Loucy (cell line): Measurements from ENCODE around the gene MACROD1.

ENCODE experiments used
- H2AFZ ChIP-seq: fragments of 200-600 bp; sonication (generic); 2 replicates; pipeline ENCODE4 v1.6.0; 2016; ENCODE audit warnings: antibody characterized with exemption, mild to moderate bottlenecking, low read length, moderate library complexity
- H3F3A ChIP-seq: fragments of 200-600 bp; 2 replicates; pipeline ENCODE4 v1.6.0; 2016; ENCODE audit warnings: antibody characterized with exemption, low read depth, mild to moderate bottlenecking
- H3K27me3 ChIP-seq: fragments of 200-600 bp; sonication (generic); 2 replicates; pipeline ENCODE4 v1.6.1; 2014; ENCODE audit warnings: low read length, mild to moderate bottlenecking; ENCODE audit not compliant: insufficient read depth, poor library complexity, severe bottlenecking
- H3K36me3 ChIP-seq: fragments of 200-600 bp; sonication (generic); 2 replicates; pipeline ENCODE4 v1.6.1; 2016; ENCODE audit warnings: low read length; ENCODE audit not compliant: insufficient read depth
- H3K4me1 ChIP-seq: fragments of 200-600 bp; sonication (generic); 2 replicates; pipeline ENCODE4 v1.5.1; 2014; ENCODE audit warnings: low read length, mild to moderate bottlenecking; ENCODE audit not compliant: insufficient read depth, poor library complexity, severe bottlenecking
- H3K4me2 ChIP-seq: fragments of 200-600 bp; sonication (generic); 2 replicates; pipeline ENCODE4 v1.6.0; 2014; ENCODE audit warnings: antibody characterized with exemption, low read length, low read depth, mild to moderate bottlenecking; ENCODE audit not compliant: poor library complexity, severe bottlenecking
- H3K4me3 ChIP-seq: fragments of 200-600 bp; sonication (generic); 2 replicates; pipeline ENCODE4 v1.5.1; 2014; ENCODE audit warnings: low read length, mild to moderate bottlenecking, mixed read lengths; ENCODE audit not compliant: poor library complexity, severe bottlenecking
- H3K79me2 ChIP-seq: fragments of 200-600 bp; sonication (generic); 2 replicates; pipeline ENCODE4 v1.6.1; 2014; ENCODE audit warnings: low read length; ENCODE audit not compliant: insufficient read depth
- H3K9ac ChIP-seq: fragments of 200-600 bp; sonication (generic); 2 replicates; pipeline ENCODE4 v1.6.0; 2014; ENCODE audit warnings: mild to moderate bottlenecking, low read depth, low read length, moderate library complexity; ENCODE audit not compliant: poor library complexity, severe bottlenecking
- H3K9me2 ChIP-seq: fragments of 200-600 bp; sonication (generic); replicated peaks from 2 replicates; pipeline ENCODE4 v1.6.1; 2016; ENCODE audit warnings: low read depth, low read length, mixed read lengths
- H3K9me3 ChIP-seq: fragments of 200-600 bp; sonication (generic); 2 replicates; pipeline ENCODE4 v1.6.1; 2014; ENCODE audit warnings: mild to moderate bottlenecking, antibody characterized with exemption, low read length, low read depth; ENCODE audit not compliant: insufficient read depth
- H4K20me1 ChIP-seq: fragments of 200-600 bp; sonication (generic); 2 replicates; pipeline ENCODE4 v1.6.0; 2014; ENCODE audit warnings: antibody characterized with exemption, low read length, mild to moderate bottlenecking; ENCODE audit not compliant: insufficient read depth, poor library complexity, severe bottlenecking
- EZH2phosphoT487 ChIP-seq: fragments of 200-600 bp; IDR thresholded peaks from 2 replicates; pipeline ENCODE4 v1.6.1; 2018; ENCODE audit warnings: antibody characterized with exemption, mild to moderate bottlenecking, moderate library complexity, borderline replicate concordance
- TF ChIP-seq, protein P1 (sequence below): fragments of 200-600 bp; sonication (generic); conservative IDR thresholded peaks from 2 replicates; pipeline ENCODE4 v1.5.1; 2014; ENCODE audit warnings: mild to moderate bottlenecking, antibody characterized with exemption, low read length

The MACROD1 gene

GRCh38 chr11:64113462-64113780 is 52.5 kb downstream of the MACROD1 start:
- H2AFZ ChIP-seq: no peak overlapping the region
- H3K4me2 ChIP-seq: no peak overlapping the region
- H3K27me3 ChIP-seq: no peaks in the 10 kb centered on the region
- no peaks in the 10 kb centered on the region for H3K79me2 ChIP-seq
- no peaks in the 10 kb centered on the region for H3K9me3 ChIP-seq
- H3K36me3 ChIP-seq: no peaks in the 10 kb centered on the region
- no peaks in the 10 kb centered on the region for H3F3A ChIP-seq
- H3K4me1 ChIP-seq: no peaks in the 10 kb centered on the region
- no peak overlapping the region for H3K4me3 ChIP-seq
- no peaks in the 10 kb centered on the region for H4K20me1 ChIP-seq
- no peaks in the 10 kb centered on the region for H3K9me2 ChIP-seq
- TF ChIP-seq, protein P1, sequence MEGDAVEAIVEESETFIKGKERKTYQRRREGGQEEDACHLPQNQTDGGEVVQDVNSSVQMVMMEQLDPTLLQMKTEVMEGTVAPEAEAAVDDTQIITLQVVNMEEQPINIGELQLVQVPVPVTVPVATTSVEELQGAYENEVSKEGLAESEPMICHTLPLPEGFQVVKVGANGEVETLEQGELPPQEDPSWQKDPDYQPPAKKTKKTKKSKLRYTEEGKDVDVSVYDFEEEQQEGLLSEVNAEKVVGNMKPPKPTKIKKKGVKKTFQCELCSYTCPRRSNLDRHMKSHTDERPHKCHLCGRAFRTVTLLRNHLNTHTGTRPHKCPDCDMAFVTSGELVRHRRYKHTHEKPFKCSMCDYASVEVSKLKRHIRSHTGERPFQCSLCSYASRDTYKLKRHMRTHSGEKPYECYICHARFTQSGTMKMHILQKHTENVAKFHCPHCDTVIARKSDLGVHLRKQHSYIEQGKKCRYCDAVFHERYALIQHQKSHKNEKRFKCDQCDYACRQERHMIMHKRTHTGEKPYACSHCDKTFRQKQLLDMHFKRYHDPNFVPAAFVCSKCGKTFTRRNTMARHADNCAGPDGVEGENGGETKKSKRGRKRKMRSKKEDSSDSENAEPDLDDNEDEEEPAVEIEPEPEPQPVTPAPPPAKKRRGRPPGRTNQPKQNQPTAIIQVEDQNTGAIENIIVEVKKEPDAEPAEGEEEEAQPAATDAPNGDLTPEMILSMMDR: no peak
- TF ChIP-seq EZH2phosphoT487: no peak
- H3K9ac ChIP-seq: no peak overlapping the region

GRCh38 chr11:64112771-64113461 is 53.0 kb downstream of the MACROD1 start:
- H3K27me3 ChIP-seq: no peaks in the 10 kb centered on the region
- no peaks in the 10 kb centered on the region for H3K9me2 ChIP-seq
- H3K4me1 ChIP-seq: no peaks in the 10 kb centered on the region
- H3K9me3 ChIP-seq: no peaks in the 10 kb centered on the region
- TF ChIP-seq, protein P1: no peak
- TF ChIP-seq EZH2phosphoT487: no peak
- no peaks in the 10 kb centered on the region for H3F3A ChIP-seq
- H3K9ac ChIP-seq: no peak overlapping the region
- no peak overlapping the region for H3K4me2 ChIP-seq
- no peak overlapping the region for H3K4me3 ChIP-seq
- no peaks in the 10 kb centered on the region for H4K20me1 ChIP-seq
- no peak overlapping the region for H2AFZ ChIP-seq
- H3K79me2 ChIP-seq: no peaks in the 10 kb centered on the region
- no peaks in the 10 kb centered on the region for H3K36me3 ChIP-seq

DNA sequence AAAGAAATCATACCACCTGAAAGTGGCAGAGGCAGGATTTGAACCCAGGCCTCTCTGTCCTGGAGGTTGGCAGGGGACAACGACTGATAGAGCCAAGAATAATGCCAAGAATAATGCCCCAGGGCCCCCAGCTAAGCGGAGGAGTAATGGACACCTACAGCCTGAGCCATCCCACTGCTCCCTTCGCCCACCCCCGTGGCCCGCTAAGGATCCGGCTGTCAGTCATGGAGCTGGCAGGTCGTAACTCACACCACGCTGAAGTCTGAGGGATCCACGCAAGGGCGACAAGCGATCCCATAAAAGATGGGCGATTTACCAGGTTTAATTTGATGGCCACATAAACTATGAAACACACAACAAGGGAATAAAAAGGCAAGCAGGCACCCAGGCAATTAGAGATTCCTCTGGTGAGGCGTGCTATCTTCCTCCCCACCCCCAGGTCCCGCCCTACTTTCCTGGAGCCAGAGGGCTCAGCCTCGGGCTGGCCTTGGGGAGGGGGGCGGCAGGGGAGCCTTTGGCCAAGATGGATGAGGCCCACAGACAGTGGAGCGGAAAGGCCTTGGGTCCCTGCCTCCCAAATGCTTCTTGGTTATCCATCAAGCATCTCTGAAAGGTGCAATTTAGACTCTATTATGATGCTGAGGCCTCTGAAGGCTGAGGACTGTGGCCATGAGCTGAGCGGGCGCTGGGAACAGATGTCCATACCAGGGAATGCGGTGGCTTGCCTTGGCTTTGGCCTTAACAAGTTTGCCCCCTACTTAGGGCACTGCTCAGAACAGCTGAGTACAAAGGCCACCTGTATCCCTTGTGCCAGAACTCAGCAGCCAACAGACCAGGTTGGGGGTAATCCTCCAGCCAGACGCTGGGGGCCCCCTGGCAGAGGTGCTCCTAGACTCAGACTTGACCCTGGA is 55.2 kb downstream of the MACROD1 start:
- no peaks in the 10 kb centered on the region for H3K9me2 ChIP-seq
- no peaks in the 10 kb centered on the region for H3K79me2 ChIP-seq
- H3K27me3 ChIP-seq: no peaks in the 10 kb centered on the region
- TF ChIP-seq, protein P1: no peak
- no peak for TF ChIP-seq EZH2phosphoT487
- no peak overlapping the region for H3K4me2 ChIP-seq
- no peaks in the 10 kb centered on the region for H3F3A ChIP-seq
- H3K9me3 ChIP-seq: no peaks in the 10 kb centered on the region
- no peaks in the 10 kb centered on the region for H4K20me1 ChIP-seq
- no peak overlapping the region for H3K9ac ChIP-seq
- no peaks in the 10 kb centered on the region for H3K36me3 ChIP-seq
- no peak overlapping the region for H2AFZ ChIP-seq
- H3K4me1 ChIP-seq: no peaks in the 10 kb centered on the region
- no peak overlapping the region for H3K4me3 ChIP-seq
